GM19468 (cell line): ENCODE results near the gene CBLC.

Experiments
- ATAC-seq: cut with Tn5 transposase; IDR thresholded peaks from one replicate; pipeline ENCODE4 v1.9.1; 2021; ENCODE audit warnings: mild to moderate bottlenecking, moderate library complexity, moderate number of reproducible peaks; ENCODE audit not compliant: unreplicated experiment; ENCODE audit errors: extremely low read depth

CBLC gene, protein sequence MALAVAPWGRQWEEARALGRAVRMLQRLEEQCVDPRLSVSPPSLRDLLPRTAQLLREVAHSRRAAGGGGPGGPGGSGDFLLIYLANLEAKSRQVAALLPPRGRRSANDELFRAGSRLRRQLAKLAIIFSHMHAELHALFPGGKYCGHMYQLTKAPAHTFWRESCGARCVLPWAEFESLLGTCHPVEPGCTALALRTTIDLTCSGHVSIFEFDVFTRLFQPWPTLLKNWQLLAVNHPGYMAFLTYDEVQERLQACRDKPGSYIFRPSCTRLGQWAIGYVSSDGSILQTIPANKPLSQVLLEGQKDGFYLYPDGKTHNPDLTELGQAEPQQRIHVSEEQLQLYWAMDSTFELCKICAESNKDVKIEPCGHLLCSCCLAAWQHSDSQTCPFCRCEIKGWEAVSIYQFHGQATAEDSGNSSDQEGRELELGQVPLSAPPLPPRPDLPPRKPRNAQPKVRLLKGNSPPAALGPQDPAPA

DNA sequence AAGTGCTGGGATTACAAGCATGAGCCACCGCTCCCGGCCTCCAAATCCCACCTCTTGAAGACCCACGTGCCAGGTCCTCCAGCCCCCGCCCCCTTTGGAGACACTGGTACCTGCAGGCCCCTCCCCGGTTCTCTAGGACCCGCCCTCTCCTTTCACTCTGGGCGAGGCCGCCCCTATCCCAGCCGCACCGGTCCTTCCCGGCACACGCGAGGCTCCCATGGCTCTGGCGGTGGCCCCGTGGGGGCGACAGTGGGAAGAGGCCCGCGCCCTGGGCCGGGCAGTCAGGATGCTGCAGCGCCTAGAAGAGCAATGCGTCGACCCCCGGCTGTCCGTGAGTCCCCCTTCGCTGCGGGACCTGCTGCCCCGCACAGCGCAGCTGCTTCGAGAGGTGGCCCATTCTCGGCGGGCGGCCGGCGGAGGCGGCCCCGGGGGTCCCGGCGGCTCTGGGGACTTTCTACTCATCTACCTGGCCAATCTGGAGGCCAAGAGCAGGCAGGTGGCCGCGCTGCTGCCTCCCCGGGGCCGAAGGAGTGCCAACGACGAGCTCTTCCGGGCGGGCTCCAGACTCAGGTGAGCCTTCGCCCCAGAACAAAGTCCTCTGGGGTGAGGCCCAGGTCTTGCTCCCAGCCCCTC, at the start of gene CBLC:
Gene CBLC, plus strand, starts transcription at position 176 of the 633 bp plus-strand sequence. Its CDS starts 42 bp downstream, at position 218.
- no peak for ATAC-seq

DNA sequence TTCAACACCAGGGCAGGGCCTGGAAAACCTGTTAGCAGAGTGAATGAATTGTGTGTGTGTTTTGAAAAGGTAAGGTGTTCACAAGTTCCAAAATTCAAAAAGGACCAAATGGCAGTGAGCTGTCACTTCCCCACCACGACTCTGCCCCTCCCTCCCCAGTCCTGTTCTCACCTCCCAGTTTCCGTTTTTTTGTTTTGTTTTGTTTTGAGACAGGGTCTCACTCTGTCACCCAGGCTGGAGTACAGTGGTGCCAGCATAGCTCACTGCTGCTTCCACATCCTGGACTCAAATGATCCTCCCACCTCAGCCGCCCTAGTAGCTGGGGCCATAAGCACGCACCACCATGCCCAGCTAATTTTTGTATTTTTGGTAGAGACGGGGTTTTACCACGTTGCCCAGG, 49.5 kb upstream of the CBLC start:
- ATAC-seq = no peak

DNA sequence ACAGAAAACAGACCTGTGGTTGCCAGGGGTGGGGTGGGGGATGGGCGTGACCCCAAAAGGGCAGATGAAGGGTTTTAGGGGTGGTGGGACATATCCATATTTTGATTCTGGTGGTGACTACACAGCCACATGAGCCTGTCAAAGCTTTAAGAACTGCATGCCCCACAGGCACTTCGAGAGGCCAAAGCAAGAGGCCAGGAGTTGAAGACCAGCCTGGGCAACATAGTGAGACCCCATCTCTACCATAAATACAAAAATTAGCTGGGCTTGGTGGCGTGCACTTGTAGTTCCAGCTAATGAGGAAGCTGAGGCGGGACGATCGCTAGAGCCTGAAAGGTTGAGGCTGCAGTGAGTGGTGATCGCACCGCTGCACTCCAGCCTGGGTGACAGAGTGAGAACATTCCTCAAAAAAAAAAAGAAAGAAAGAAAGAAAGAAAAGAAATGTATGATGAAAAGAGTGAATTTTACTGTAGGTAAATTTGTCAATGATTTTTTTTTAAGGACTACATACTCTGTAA, 48.1 kb upstream of the CBLC start:
- ATAC-seq = no peak

DNA sequence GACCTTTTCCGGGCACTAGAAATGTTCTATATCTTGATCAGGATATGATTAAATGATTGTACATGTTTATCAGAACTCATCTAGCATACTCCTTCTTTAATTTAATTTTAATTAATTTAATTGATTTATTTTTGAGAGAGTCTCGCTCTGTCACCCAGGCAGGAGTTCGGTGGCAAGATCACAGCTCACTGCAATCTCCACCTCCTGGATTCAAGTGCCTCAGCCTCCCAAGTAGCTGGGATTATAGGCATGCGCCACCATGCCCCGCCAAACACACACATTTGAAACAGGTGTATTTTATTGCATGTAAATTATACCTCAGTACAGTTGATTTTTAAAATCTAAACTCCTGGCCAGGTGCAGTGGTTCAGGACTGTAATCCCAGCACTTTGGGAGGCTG, 46.6 kb upstream of the CBLC start:
- no peak for ATAC-seq

DNA sequence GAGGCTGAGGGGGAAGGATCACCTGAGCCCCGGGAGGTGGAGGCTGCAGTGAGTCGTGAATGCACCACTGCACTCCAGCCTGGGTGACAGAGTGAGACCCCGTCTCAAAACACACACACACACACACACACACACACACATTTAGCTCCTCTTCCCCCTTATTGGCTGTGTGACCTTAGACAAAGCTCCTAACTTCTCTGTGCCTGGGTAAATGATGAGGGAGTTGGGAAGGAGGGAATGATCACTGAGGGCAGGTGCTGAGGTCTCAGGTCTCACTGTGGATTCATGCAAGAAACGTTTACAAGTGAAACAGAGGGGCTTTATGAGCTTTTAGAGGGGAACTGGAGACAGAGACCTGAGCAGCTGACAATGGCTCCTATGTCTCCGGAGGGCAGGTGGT, 46.1 kb upstream of the CBLC start:
- ATAC-seq = no peak

DNA sequence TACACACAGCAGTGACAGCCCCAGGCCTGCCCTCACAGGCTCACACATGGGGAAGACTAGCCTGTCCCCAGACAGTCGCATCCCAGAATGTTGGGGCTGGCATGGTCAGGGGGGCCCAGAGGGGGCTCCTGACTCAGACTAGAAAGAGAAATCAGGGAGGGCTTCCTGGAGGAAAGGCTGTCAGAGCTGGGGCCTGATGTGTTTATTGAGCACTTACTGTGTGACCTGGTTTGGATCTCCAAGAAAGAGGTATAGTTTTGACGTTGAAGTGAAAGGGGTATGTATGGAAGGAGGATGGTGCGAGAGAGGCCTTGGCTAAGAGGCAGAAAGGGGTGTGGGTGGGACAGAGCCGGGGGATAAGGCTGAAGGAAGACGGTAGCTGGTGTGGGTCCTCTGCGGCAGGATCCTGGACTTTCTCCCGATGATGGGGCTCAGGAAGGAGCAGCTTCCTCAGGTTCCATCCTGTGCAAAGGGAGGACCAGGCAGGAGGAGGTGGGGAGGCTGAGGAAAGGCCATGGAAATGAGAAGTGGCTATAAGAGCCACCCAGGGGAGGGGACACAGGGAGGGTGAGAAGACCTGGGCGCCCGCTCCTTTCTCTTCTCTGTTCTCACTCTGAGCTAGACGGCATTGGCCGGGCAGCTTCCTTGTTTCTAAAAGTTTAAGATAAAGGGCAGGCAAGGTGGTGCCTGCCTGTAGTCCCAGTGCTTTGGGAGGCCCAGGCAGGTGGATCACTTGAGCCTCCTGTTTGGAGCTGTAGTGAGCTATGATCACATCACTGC, 45.3 kb upstream of the CBLC start:
- no peak for ATAC-seq

DNA sequence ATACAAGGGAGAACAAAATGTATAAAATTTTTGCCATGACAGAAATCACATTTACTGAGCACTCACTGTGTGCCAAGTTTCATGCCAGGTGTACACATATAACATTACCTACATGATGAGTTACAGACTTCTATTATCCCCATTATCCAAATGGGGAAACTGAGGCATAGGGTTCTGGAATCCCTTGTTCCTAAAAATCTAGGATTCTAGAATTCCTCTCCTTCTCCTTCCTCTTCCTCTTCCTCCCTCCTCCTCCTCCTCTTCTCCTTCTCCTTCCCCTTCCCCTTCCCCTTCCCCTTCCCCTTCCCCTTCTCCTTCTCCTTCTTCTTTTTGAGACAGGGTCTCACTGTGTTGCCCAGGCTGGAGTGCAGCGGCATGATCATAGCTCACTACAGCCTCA, 43.3 kb upstream of the CBLC start:
- ATAC-seq = no peak

DNA sequence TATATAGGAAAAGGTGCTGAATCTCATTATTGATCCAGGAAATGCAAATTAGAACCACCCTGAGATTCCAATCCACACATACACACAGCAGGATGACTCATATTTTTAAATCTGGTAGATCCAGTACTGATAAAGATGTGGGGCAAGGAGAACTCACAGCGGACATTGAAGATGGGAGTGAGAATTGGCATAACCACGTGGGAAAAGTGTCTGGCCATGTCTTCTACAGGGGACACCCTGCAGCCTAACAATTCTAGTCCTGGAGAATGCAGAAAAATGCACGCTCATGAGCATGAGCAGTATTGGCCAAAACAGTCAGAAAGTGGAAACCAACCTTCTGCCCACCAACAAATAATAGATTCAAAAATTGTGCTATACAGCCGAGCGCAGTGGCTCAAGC, 42.7 kb upstream of the CBLC start:
- no peak for ATAC-seq

DNA sequence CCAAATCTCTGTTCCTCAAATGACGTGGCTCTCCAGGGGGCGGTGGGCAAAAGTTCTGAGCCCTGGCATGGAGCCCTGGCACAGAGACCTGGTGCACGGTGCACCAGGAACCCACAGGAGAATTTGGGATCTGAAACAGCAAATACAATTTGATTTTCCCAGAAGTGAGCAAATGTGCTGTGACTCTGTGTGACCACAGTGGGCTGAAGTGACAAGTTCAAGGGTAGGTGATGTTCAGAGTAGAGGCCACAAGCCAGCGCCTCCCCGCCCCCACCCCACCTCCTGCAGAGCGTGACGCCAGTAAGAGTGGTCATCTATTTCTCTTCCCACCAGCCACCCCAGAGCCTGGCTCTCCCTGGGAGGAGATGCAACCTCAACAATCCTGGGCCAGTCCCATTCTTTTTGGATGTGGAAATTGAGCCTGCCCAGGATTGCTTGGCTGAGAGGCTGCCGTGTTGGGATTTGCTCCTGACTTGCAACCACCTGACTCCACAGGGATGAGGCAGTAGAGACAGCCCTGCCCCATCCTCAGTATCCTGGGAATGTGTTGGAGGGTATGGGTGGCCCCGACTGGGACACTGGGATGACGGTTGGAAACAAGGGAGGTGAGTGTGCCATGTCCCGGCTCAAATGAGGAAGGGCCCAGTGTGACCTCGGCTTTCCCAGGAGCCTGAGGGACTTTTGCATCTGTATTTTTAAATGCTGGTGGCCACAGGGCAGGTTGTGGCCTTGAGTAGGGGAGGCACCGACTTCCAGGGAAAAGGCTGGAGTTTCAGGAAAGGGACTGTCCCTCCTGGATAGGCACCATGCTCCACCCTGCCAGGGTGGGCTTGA, 40.2 kb upstream of the CBLC start:
- no peak for ATAC-seq

DNA sequence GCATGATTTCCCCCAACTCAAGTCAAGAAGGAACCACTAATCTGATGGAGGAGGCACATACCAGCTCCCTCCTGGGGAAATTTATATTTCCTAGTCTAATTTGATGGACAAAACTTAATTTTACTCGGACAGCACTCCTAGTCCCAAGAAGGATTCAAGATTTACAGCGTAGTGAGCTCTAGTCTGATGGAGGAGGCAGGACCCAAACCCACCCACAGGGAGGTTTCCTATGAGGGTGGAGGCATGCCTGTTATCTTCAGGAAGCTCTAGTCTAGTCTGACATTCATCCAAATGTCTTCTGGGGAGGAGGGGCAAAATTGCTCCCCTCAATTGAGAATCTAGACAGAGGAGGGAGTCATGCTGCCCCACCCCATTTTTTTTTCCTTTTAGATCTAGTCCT, 39.6 kb upstream of the CBLC start:
- no peak for ATAC-seq

DNA sequence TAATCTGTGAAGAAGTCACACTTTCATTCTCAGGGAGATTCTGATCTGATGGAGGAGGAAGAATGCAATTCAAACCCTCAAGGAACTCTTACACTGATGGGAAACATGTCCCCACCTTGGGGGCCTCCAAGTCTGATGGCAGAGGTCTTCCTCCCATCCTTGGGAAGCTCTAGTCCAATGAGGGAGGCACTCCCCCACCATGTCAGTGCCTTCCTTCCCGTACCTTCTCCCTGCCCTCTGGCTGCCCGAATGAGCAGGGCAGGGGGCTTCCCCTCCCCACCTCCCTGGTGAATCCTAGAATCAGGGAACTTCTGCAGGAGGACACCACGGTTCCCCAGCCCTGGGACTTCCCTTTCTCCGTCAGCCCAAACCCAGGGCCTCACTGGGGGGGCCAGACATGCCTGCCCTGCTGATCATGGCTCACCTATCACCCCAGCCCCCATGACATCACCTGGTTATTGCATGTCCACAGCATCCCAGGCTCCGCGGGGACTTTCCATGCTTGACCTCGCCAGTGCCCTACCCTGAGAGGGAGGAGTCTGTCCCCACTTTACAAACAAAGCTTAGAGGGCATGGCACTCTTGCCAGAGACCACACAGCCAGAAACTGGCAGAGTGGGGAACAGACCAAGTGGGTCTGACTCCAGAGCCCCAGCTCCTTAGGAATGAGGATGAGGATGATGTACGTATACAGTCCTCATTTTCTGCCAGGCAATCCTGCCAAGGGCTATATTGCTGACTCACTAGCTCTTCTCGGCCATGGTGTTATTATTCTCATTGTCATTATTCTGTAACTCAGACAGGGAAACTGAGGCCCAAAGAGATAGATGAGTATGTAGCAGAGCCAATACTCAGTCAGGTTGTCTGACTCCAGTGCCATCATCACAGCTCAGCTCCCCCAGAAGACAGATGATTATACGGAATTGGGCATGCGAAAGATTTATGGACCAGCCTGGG, 38.8 kb upstream of the CBLC start:
- ATAC-seq = no peak

DNA sequence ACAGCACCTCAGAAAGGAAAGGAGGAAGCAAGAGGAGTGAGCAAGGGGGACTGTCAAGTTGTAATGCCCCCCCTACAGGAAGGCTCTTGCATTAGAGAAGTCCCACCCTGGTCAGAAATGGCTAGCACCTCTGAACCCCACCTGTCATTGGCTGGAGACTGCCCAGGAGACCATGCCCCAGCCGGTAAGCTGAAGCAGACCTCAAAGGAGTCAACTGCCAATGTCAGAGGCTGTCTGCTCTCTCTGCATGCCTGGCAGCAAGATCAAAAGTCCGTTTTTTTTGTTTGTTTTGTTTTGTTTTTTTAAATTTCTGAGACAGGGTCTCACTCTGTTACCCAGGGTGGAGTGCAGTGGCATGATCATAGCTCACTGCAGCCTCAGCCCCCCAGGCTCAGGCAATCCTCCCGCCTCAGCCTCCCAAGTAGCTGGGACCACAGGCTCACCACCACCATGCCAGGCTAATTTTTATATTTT, 37.3 kb upstream of the CBLC start:
- ATAC-seq = no peak

DNA sequence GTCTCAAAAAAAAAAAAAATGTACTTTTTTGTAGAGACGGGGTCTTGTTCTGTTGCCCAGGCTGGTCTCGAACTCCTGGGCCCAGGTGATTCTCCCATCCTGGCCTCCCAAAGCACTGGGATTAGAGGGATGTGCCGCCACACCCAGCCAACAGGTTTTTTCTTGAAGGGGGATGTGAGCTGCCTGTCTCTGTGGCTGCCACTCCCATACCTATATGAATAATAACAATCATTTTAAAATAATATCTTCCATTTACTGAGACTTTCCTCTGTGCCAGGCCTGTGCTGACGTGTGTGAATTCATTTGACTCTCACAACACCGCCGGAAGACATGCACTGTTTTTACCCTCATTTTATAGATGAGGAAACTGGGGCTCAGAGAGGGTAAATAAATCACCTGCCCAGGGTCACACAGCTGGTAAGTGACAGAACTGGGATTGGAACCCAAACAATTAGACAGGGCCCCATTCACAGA, 36.4 kb upstream of the CBLC start:
- ATAC-seq = no peak

DNA sequence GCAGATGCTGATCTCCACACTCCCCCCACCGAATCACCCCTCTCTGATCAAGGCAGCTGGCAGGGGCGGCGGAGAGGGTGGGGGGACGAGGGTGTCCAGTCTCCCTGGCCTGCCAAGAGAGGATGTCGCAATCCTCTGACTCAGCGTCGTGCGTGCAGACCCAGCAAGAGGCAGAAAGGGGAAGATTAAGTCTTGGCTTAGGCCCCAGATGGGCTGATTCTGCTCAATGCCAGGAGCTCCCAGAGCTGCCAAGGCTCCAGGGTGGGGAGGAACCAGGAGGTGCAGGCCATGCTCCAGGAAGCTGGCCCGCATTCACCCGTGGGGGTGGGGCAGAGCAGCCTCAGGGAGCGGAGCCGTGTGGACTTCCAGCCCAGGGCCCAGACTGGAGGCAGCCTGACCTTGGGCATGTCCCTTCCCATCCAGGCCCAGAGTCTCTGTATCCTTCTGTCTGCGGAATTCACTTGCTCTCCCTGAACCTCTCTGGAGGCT, 35.8 kb upstream of the CBLC start:
- no peak for ATAC-seq

DNA sequence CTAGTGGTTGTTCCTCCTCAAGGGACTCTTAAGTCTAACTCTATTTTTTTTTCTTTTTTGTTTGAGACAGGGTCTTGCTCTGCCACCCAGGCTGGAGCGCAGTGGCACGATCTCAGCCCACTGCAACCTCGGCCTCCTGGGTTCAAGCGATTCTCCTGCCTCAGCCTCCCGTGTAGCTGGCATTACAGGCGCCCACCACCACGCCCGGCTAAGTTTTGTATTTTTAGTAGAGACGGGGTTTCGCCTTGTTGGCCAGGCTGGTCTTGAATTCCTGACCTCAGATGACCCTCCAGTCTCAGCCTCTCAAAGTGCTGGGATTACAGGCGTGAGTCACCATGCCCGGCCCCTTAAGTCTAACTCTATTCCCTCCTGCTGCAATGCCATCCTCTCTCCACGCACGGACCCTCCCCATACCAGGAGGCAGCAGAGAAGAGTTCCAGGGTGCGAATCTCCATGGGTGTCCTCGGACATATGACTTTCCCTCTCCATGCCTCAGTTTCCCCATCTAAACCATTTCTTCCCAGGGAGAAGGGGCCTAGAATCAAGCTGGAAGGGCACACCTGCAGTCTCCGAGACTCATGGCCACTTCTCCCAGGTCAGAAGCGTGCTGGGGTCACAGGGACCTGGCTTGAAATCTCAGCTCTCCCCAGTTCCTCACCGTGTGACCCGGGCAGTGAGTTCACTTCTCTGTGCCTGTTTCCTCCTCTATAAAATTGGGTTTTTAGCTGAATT, 35.2 kb upstream of the CBLC start:
- no peak for ATAC-seq

DNA sequence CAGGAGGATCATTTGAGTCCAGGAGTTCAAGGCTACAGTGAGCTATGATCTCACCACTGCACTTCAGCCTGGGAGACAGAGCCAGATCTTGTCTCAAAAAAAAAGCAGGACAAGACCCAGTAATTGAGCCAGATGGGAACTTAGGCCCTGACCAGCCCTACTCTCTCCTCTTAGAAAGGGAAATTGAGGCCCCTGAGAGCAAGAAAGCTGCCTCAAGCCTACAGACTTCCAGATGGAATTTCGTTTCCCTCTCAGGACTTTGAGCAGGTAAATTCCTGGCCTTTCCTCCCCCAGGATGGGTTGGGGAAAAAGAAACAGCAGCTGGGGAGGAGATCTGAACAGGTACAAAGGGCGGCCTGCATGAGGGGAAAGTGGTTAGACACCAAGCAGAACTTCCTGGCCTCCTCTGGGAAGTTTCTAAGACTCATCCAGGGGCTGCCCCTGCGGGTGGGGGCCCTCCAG, 32.8 kb upstream of the CBLC start:
- ATAC-seq = no peak

DNA sequence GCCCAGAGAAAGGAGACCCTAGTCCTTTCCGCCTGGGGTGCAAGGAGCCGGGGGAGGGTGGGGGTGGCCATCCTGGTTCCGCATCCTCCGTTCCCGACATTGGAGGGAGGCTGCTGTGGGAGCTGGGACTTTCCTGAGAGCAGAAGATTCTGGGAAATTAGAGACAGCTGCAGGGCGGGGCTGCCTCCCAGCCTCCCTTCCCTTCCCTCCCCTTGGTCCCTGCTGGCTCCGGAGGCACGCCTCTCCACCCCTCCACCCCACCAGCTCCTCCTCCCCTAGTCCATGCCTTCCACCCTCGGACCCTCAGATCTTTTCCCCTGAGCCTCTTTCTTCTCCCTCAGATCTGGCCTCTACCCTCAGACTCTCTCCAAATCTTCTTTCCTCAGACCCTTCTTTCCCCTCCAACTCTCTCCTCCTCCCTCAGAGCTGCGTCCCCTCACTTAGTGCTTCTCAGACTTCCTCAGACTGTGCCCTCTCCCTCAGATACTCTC, 32.3 kb upstream of the CBLC start:
- no peak for ATAC-seq
